Stimulated activated CD8-positive, alpha-beta memory T cell treated with anti-CD3 and anti-CD28 coated beads, Interleukin-4, amount 100 ng/mL, for 48 hours (primary cell): Measurements from ENCODE around the gene ZNF438.

Experiments
- DNase-seq: peaks from one replicate; pipeline ENCODE4 v3.0.0-alpha.2; 2020

Gene ZNF438

GRCh38 chr10:30870896-30871295, 160.8 kb downstream of the ZNF438 start:
- no peak for DNase-seq

- DNase-seq: no peak
Measured at GRCh38 chr10:30869566-30869965, 162.1 kb downstream of the ZNF438 start.

- no peak for DNase-seq
Measured at GRCh38 chr10:30868611-30869010, 163.1 kb downstream of the ZNF438 start.

GRCh38 chr10:30866896-30867295, 164.8 kb downstream of the ZNF438 start:
- no peak for DNase-seq

- DNase-seq: no peak
Measured at GRCh38 chr10:30865141-30865926, 166.3 kb downstream of the ZNF438 start.

- DNase-seq: no peak
Measured at GRCh38 chr10:30863516-30864210, 168.0 kb downstream of the ZNF438 start.

- no peak for DNase-seq
Measured at GRCh38 chr10:30862486-30862885, 169.2 kb downstream of the ZNF438 start.

GRCh38 chr10:30861976-30862375, 169.7 kb downstream of the ZNF438 start:
- DNase-seq: no peak

- no peak for DNase-seq
Measured at GRCh38 chr10:30861221-30861620, 170.4 kb downstream of the ZNF438 start.

- no peak for DNase-seq
Measured at GRCh38 chr10:30858499-30858898, 173.2 kb downstream of the ZNF438 start.

GRCh38 chr10:30857803-30858202, 173.9 kb downstream of the ZNF438 start:
- DNase-seq: no peak

GRCh38 chr10:30855131-30855530, 176.5 kb downstream of the ZNF438 start:
- DNase-seq: no peak

GRCh38 chr10:30854656-30855055, 177.0 kb downstream of the ZNF438 start:
- DNase-seq: no peak

GRCh38 chr10:30853066-30853465, 178.6 kb downstream of the ZNF438 start:
- no peak for DNase-seq

- DNase-seq: no peak
Measured at GRCh38 chr10:30850776-30851175, 180.9 kb downstream of the ZNF438 start.

- no peak for DNase-seq
Measured at GRCh38 chr10:30849231-30850035, 182.2 kb downstream of the ZNF438 start.

- DNase-seq: no peak
Measured at GRCh38 chr10:30848396-30849032, 183.2 kb downstream of the ZNF438 start.

GRCh38 chr10:30847642-30848041, 184.0 kb downstream of the ZNF438 start:
- no peak for DNase-seq

GRCh38 chr10:30847199-30847598, 184.5 kb downstream of the ZNF438 start:
- no peak for DNase-seq

GRCh38 chr10:30846710-30847109, 185.0 kb downstream of the ZNF438 start:
- DNase-seq: no peak

GRCh38 chr10:30842894-30843293, 188.8 kb downstream of the ZNF438 start:
- no peak for DNase-seq

GRCh38 chr10:30842185-30842584, 189.5 kb downstream of the ZNF438 start:
- no peak for DNase-seq
